GM18870 (cell line): Measurements from ENCODE around the gene AKT3.

Source experiments
- ATAC-seq: cut with Tn5 transposase; IDR thresholded peaks from one replicate; pipeline ENCODE4 v1.9.1; 2021; ENCODE audit warnings: moderate library complexity; ENCODE audit not compliant: unreplicated experiment

The AKT3 gene

GRCh38 chr1:243733670-243734307, 116.3 kb downstream of the AKT3 start:
- ATAC-seq = no peak

DNA sequence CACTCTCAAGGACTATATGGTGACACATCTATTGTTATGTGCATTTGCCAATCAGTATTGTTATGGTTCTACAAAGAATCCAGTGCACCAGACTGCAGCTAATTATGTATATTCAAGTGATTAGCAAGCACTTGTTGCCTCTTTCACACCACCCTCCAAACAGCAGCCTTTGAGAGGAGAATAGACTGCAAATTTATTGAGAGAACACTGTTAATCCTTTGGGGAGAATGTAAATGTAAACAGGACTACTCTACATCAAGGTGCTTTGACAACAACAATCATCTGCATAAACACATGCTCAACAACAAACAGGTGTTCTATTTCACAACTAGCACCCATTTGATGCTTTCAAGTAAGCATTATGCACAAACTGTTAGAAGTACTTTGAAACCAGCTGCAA, 117.4 kb downstream of the AKT3 start:
- no peak for ATAC-seq

GRCh38 chr1:243731974-243732625, 117.9 kb downstream of the AKT3 start:
- no peak for ATAC-seq

- ATAC-seq = no peak
Measured at GRCh38 chr1:243731301-243731891, 118.6 kb downstream of the AKT3 start.

GRCh38 chr1:243730487-243731150, 119.4 kb downstream of the AKT3 start:
- no peak for ATAC-seq

GRCh38 chr1:243729956-243730355, 120.1 kb downstream of the AKT3 start:
- no peak for ATAC-seq

DNA sequence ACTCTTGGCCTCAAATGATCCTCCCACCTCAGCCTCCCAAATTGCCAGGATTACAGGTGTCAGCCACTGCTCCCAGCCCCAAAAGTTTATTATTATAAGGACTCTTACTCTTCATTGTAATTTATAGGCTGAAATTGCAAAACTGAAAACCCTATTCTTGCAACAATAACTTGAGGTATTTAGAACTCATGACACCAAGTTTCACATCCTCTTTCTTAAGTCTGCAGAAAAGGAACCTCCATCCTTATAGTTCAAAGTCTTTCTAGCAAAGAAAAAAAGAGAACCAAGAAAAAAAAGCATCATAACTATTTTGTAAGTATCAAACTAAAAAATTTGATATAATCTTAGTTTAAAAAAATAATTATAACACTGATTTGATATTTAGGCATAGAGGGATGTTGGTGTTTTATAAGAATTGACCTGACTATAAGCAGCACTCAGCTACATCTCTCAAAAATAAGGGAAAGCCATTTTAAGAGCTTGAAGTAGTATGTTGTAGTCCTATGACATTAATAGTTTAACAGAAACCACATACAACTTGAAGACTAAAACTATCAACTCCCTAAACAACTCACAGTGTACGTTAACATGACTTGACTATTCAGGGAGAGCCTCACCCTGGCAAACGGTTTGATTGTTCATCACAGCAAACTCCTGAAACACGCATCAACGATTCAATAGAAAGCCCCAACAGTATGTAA, 122.4 kb downstream of the AKT3 start:
- ATAC-seq = peak; percentile 85

DNA sequence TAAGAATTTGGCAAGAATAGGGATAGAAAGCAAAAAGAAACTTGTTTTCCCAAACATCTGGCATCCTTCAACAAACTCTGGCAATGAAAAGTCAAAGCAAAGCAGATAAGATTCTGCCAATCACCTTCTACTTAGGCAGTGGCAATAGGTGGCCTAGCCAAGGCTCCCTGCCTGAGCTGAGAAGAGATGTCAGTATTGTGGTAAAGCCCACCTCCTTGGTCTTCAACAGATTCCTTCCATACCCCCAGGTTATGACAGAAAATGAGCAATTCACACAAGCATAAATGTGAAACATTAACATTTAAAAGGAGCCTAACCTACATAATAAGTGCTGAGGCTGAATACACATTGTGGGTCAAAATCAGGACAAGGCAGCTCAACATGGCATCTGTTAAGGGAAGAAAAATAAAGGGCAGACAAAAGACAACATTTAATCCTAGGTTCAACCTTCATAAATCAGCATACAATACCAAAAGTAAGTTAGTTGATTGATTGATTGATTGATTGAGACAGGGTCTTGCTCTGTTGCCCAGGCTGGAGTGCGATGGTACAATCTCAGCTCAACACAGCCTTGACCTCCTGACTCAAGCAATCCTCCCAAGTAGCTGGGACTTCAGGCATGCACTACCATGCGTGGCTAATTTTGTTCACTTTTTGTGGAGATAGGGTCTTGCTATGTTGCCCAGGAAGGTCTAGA, 123.1 kb downstream of the AKT3 start:
- no peak for ATAC-seq

DNA sequence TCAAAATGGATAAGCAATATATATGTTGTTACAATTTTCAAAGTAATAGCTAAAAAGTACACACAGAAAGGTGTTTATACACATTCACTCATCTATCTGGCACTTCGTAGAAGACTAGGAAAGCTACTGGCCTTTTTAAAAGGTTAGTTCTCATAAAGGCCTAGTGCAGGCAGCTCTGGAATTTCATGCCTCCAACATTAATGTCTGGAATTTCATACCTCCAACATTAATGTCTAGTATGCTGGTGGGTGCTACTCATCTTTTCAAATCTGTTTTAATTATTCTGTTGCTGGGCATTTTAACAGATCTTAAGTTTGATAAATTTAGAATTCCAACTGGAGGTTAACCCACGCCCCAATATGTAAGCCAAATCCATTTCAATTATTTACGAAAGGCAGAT, 124.2 kb downstream of the AKT3 start:
- no peak for ATAC-seq

GRCh38 chr1:243725075-243725474, 125.0 kb downstream of the AKT3 start:
- ATAC-seq = no peak

DNA sequence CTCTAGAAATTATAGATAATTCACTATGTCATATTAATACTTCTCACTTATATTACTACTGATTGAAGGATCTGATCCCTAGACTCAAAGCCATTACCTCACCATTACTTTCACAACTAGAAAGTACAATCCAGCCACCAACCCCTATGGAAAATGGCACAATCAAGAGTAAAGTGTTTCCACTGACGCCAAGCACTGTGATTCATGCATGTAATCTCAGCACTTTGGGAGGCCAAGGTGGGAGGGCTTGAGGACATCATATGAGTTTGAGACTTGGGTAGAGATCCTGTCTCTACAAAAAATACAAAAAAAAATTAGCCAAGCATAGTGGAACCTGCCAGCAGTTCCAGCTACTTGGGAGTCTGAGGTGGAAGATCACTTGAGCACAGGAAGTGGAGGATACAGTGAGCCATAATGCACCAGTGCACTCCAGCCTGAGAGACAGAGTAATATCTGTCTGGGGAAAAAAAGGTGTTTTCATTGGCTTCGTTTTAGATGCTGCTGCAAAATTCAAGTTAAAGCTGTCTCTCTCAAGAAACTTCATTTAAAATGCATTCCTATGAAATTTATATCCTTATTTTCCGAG, 126.5 kb downstream of the AKT3 start:
- ATAC-seq = no peak

- ATAC-seq = no peak
Measured at GRCh38 chr1:243723050-243723449, 127.0 kb downstream of the AKT3 start.

DNA sequence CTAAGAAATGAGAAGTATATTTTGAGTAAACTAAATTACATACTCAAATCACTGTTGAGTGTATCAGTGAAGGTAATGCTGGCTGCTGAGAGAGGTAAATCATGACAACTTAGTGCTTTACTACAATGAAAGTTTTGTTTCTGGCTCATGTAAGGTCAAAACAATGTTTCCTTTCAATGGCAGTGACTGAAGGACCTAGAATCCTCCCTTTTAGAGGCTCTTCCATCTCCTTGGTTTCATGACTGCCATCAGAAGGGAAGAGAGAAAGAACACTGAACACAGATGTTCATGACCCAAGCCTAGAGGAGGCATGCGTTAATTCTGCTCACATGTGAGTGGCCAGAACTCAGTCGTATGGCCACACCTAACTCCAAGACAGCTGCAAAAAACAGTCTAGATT, 130.6 kb downstream of the AKT3 start:
- no peak for ATAC-seq

DNA sequence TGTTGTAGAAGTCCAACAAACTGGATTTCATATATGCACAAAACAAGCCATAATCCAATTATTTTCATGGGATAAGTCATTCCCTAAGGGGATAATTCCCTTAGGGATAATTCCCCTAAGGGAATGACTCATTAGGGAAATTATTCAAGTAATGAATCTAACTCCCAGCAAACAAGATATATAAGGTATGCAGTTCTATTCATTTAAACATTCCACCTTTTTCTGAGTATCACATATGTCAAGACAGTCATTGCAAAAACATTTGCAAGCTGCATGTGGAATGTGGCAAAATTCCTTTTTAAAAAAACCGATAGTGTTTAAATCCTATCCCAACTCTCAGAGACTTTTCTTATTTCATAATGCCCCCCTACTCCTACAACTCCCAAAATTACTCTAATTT, 131.2 kb downstream of the AKT3 start:
- ATAC-seq = no peak

GRCh38 chr1:243718022-243718421, 132.0 kb downstream of the AKT3 start:
- no peak for ATAC-seq

- ATAC-seq = no peak
Measured at GRCh38 chr1:243716906-243717305, 133.1 kb downstream of the AKT3 start.

DNA sequence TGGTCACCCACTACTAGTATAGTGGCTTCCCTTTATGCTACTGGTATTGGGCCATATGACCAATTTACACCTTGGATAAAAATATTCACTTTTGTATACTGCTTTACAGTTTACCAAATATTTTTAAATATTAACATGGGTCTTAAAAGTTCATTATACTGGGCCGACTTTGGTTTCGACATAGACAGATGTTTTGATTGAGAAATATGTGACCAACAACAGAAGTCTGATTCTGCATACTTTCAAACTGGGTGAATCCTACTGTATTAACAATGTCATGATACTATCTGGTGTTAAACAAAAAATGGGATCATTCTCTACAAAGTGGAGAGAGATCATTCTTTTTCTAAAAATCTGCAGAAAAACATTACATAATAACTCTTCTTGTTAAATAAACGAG, 134.8 kb downstream of the AKT3 start:
- ATAC-seq = no peak

DNA sequence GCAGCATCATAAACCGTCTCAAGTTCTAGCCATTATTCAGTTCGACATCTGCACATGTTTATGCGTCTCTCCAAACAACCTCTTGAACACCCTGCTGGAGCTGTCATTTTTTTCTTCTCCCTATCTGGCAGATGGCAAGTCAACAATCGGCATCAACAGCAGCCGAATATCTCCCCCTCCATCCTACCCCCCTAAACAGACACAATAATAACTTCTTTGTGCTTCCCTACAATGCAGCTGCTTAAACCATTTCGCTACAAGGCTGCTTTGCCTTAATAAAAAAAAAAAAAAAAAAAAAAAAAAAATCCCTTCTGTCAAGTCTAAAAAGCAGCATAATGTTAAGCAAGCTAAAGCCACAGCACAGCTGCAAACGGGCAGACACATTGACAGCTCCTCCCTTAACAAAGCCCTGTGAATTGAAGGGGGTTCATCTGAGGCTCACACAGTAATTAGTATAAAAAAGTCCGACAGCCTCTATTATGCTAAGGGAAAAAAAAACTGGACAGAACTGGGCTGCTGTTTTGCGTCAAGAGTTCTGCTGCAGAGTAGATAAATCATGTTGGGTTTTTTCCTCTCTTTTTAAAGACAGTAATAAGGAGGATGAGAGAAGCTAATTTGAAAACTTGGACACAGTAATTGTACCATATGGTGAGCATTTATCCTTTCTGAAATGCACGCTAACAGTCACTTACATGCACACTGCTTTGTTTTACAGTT, 136.4 kb downstream of the AKT3 start:
- ATAC-seq = no peak

GRCh38 chr1:243712941-243713340, 137.1 kb downstream of the AKT3 start:
- ATAC-seq = no peak

GRCh38 chr1:243712242-243712641, 137.8 kb downstream of the AKT3 start:
- no peak for ATAC-seq
